HepG2 (cell line): ENCODE data around the gene ALK. TPM values are rescaled to one million over a fixed set of nuclear protein-coding genes. Genes with fewer than 3 reads are reported as not detected.

Experiments used
- HMGA1 ChIP-seq: sonication (generic); formaldehyde crosslinking; conservative IDR thresholded peaks from 2 replicates; pipeline ENCODE4 v1.4.0; 2020; ENCODE audit warnings: missing genetic modification reagents
- TARDBP ChIP-seq: sonication (generic); formaldehyde crosslinking; IDR thresholded peaks from 2 replicates; pipeline ENCODE4 v1.8.0; 2022; ENCODE audit warnings: mild to moderate bottlenecking, missing genetic modification reagents
- ZFX ChIP-seq: sonication (generic); formaldehyde crosslinking; IDR thresholded peaks from 2 replicates; pipeline ENCODE4 v1.4.0; 2020; ENCODE audit warnings: mild to moderate bottlenecking, low read depth, missing genetic modification reagents, moderate library complexity
- ZNF101 ChIP-seq: sonication (generic); formaldehyde crosslinking; IDR thresholded peaks from 2 replicates; pipeline ENCODE4 v1.4.0; 2020; ENCODE audit warnings: mild to moderate bottlenecking, low read depth, missing genetic modification reagents, borderline replicate concordance
- ZNF367 ChIP-seq: sonication (generic); formaldehyde crosslinking; IDR thresholded peaks from 2 replicates; pipeline ENCODE4 v1.4.0; 2020; ENCODE audit warnings: missing genetic modification reagents, borderline replicate concordance
- ZNF383 ChIP-seq: sonication (generic); formaldehyde crosslinking; IDR thresholded peaks from 2 replicates; pipeline ENCODE4 v1.4.0; 2020; ENCODE audit warnings: missing genetic modification reagents, mild to moderate bottlenecking, borderline replicate concordance
- polyA plus RNA-seq, 8 experiments: library from polyadenylated mRNA; depleted of rRNA in 3 of 8; stranded (reverse) in 7 of 8; unstranded in 1 of 8; fragments of >200 nt; fragmentation: Illumina TruSeq in 4 of 8; extraction: Trizol in 4 of 8; gene quantifications; 2 replicates each; pipeline versions ENCODE4 v1.2.1 to v1.2.3, GENCODE V29; 2011 to 2016; ENCODE audit warnings: low read depth in 4 of 8, missing spikeins in 1 of 8, mixed read lengths in 1 of 8; ENCODE audit not compliant: insufficient read depth in 1 of 8
- total RNA-seq, 5 experiments: library from RNA; depleted of rRNA; stranded (reverse); fragments of >200 nt; fragmentation: Illumina TruSeq; extraction: Trizol; gene quantifications; 2 replicates each; pipeline ENCODE4 v1.2.3, GENCODE V29; 2016; ENCODE audit warnings: low read depth in 1 of 5
- TF ChIP-seq, protein P1 (sequence below): sonication (generic); formaldehyde crosslinking; IDR thresholded peaks from 2 replicates; pipeline ENCODE4 v1.5.1; 2020; ENCODE audit warnings: mild to moderate bottlenecking, missing genetic modification reagents, borderline replicate concordance
- TF ChIP-seq, protein P2 (sequence below): sonication (generic); formaldehyde crosslinking; conservative IDR thresholded peaks from 2 replicates; pipeline ENCODE4 v1.4.0; 2020; ENCODE audit warnings: missing genetic modification reagents
- TF ChIP-seq, protein P3 (sequence below): sonication (generic); formaldehyde crosslinking; IDR thresholded peaks from 2 replicates; pipeline ENCODE4 v1.4.0; 2020; ENCODE audit warnings: mild to moderate bottlenecking, missing genetic modification reagents
- TF ChIP-seq, protein P4 (sequence below): conservative IDR thresholded peaks from 2 replicates; pipeline ENCODE4 v1.6.1; 2018; ENCODE audit warnings: missing genetic modification reagents

The ALK gene
- total and polyA plus RNA-seq, 2 of the 13 experiments (the other 11 are each of a cell fraction or from before 2014, with no cell fraction given), result not detected

DNA sequence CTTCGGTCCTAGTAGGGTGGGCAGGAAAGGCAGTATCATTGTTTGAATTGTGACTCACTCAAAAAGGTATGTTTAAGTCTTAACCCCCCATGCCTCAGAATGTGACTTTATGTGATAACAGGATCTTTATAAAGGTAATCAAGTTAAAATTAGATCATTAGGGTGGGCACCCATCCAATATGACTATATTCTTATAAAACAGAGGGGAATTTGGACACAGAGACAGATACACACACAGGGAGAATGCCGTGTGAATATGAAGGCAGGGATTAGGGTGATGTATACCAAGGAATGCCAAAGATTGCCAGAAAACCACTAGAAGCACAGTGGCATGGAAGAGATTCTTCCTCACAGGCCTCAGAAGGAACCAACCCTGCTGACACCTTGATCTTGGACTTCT, 524.3 kb downstream of the ALK start (continued):
- TF ChIP-seq, protein P1, sequence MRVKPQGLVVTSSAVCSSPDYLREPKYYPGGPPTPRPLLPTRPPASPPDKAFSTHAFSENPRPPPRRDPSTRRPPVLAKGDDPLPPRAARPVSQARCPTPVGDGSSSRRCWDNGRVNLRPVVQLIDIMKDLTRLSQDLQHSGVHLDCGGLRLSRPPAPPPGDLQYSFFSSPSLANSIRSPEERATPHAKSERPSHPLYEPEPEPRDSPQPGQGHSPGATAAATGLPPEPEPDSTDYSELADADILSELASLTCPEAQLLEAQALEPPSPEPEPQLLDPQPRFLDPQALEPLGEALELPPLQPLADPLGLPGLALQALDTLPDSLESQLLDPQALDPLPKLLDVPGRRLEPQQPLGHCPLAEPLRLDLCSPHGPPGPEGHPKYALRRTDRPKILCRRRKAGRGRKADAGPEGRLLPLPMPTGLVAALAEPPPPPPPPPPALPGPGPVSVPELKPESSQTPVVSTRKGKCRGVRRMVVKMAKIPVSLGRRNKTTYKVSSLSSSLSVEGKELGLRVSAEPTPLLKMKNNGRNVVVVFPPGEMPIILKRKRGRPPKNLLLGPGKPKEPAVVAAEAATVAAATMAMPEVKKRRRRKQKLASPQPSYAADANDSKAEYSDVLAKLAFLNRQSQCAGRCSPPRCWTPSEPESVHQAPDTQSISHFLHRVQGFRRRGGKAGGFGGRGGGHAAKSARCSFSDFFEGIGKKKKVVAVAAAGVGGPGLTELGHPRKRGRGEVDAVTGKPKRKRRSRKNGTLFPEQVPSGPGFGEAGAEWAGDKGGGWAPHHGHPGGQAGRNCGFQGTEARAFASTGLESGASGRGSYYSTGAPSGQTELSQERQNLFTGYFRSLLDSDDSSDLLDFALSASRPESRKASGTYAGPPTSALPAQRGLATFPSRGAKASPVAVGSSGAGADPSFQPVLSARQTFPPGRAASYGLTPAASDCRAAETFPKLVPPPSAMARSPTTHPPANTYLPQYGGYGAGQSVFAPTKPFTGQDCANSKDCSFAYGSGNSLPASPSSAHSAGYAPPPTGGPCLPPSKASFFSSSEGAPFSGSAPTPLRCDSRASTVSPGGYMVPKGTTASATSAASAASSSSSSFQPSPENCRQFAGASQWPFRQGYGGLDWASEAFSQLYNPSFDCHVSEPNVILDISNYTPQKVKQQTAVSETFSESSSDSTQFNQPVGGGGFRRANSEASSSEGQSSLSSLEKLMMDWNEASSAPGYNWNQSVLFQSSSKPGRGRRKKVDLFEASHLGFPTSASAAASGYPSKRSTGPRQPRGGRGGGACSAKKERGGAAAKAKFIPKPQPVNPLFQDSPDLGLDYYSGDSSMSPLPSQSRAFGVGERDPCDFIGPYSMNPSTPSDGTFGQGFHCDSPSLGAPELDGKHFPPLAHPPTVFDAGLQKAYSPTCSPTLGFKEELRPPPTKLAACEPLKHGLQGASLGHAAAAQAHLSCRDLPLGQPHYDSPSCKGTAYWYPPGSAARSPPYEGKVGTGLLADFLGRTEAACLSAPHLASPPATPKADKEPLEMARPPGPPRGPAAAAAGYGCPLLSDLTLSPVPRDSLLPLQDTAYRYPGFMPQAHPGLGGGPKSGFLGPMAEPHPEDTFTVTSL (CRISPR knock-in tag), result no peak
- TF ChIP-seq TARDBP (CRISPR knock-in tag) (no peak), ZNF101 (CRISPR knock-in tag) (no peak), ZNF367 (CRISPR knock-in tag) (no peak), HMGA1 (CRISPR knock-in tag) (no peak), ZFX (CRISPR knock-in tag) (no peak), ZNF383 (CRISPR knock-in tag) (no peak)
- TF ChIP-seq, protein P2, sequence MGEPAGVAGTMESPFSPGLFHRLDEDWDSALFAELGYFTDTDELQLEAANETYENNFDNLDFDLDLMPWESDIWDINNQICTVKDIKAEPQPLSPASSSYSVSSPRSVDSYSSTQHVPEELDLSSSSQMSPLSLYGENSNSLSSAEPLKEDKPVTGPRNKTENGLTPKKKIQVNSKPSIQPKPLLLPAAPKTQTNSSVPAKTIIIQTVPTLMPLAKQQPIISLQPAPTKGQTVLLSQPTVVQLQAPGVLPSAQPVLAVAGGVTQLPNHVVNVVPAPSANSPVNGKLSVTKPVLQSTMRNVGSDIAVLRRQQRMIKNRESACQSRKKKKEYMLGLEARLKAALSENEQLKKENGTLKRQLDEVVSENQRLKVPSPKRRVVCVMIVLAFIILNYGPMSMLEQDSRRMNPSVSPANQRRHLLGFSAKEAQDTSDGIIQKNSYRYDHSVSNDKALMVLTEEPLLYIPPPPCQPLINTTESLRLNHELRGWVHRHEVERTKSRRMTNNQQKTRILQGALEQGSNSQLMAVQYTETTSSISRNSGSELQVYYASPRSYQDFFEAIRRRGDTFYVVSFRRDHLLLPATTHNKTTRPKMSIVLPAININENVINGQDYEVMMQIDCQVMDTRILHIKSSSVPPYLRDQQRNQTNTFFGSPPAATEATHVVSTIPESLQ (CRISPR knock-in tag), result no peak
- TF ChIP-seq, protein P3, sequence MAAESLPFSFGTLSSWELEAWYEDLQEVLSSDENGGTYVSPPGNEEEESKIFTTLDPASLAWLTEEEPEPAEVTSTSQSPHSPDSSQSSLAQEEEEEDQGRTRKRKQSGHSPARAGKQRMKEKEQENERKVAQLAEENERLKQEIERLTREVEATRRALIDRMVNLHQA (CRISPR knock-in tag), result no peak
- TF ChIP-seq, protein P4, sequence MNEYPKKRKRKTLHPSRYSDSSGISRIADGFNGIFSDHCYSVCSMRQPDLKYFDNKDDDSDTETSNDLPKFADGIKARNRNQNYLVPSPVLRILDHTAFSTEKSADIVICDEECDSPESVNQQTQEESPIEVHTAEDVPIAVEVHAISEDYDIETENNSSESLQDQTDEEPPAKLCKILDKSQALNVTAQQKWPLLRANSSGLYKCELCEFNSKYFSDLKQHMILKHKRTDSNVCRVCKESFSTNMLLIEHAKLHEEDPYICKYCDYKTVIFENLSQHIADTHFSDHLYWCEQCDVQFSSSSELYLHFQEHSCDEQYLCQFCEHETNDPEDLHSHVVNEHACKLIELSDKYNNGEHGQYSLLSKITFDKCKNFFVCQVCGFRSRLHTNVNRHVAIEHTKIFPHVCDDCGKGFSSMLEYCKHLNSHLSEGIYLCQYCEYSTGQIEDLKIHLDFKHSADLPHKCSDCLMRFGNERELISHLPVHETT (CRISPR knock-in tag), result no peak
